ENCODE results near the gene GPR39. TPM values are rescaled to one million over a fixed set of nuclear protein-coding genes. Genes with fewer than 3 reads are reported as not detected.

Gene GPR39
- not detected for total RNA-seq

GRCh38 chr2:132416723-132417395 lies at the start of gene GPR39:
Gene GPR39, plus strand, starts transcription at chr2:132416805.
- DNase-seq (no peak), ATAC-seq (no peak)
- ChIA-PET POLR2A (no interaction called here), CTCF (no interaction called here)
- no peaks in the 10 kb centered on the region for H3K4me1 Mint-ChIP-seq (ENCODE audit: low read depth)
- H3K36me3 Mint-ChIP-seq (ENCODE audit: low read depth), result no peaks in the 10 kb centered on the region
- H3K9me3 Mint-ChIP-seq (ENCODE audit: insufficient read depth), result no peaks in the 10 kb centered on the region
- no peak within 1 kb of the TSS for H3K4me3 Mint-ChIP-seq
- H3K27me3 Mint-ChIP-seq (ENCODE audit: low read depth), result peaks cover 8% of the 10 kb centered on the region
- H3K27ac Mint-ChIP-seq, result no peak within 1 kb of the TSS

- POLR2A ChIA-PET, result no interaction called here
- CTCF ChIA-PET, result no interaction called here
- Mint-ChIP-seq H3K9me3 (ENCODE audit: insufficient read depth) (peaks cover 8% of the 10 kb centered on the region), H3K36me3 (ENCODE audit: low read depth) (no peaks in the 10 kb centered on the region), H3K27ac (no peak overlapping the region), H3K4me3 (no peak overlapping the region), H3K27me3 (ENCODE audit: low read depth) (no peaks in the 10 kb centered on the region), H3K4me1 (ENCODE audit: low read depth) (no peaks in the 10 kb centered on the region)
- ATAC-seq, result no peak
- no peak for DNase-seq
Observed at GRCh38 chr2:132368191-132368590, 48.4 kb upstream of the GPR39 start.

DNA sequence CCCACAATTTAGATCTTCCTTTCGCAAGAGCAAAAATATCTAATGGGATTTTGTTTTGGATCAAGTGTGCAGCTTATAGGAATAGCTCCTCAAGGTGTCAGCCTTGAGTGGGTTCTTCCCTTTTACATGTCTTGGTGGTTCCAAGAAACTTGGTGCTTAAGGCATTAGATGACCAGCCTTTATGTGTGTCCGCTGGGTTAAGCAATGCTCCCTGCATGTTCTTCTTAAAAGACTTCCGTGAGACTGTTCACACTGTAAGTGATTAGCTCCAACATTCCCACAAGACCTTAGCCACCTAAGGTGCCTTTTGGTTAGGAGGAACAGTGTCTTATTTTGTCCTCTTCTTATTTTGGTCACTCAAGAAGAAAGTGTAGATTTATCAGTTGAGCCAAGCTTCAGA lies 44.3 kb upstream of the GPR39 start:
- Mint-ChIP-seq H3K4me1 (ENCODE audit: low read depth) (no peaks in the 10 kb centered on the region), H3K9me3 (ENCODE audit: insufficient read depth) (no peaks in the 10 kb centered on the region), H3K36me3 (ENCODE audit: low read depth) (no peaks in the 10 kb centered on the region), H3K4me3 (no peak overlapping the region), H3K27me3 (ENCODE audit: low read depth) (no peaks in the 10 kb centered on the region), H3K27ac (no peak overlapping the region)
- no peak for ATAC-seq
- ChIA-PET POLR2A (no interaction called here), CTCF (no interaction called here)
- DNase-seq, result no peak

- ATAC-seq (no peak), DNase-seq (no peak)
- POLR2A ChIA-PET, result no interaction called here
- no peaks in the 10 kb centered on the region for H3K9me3 Mint-ChIP-seq (ENCODE audit: insufficient read depth)
- H3K27ac Mint-ChIP-seq, result no peak overlapping the region
- no peaks in the 10 kb centered on the region for H3K4me1 Mint-ChIP-seq (ENCODE audit: low read depth)
- CTCF ChIA-PET, result no interaction called here
- no peaks in the 10 kb centered on the region for H3K36me3 Mint-ChIP-seq (ENCODE audit: low read depth)
- no peaks in the 10 kb centered on the region for H3K27me3 Mint-ChIP-seq (ENCODE audit: low read depth)
- H3K4me3 Mint-ChIP-seq, result no peak overlapping the region
Observed at GRCh38 chr2:132373391-132374135, 43.0 kb upstream of the GPR39 start.

DNA sequence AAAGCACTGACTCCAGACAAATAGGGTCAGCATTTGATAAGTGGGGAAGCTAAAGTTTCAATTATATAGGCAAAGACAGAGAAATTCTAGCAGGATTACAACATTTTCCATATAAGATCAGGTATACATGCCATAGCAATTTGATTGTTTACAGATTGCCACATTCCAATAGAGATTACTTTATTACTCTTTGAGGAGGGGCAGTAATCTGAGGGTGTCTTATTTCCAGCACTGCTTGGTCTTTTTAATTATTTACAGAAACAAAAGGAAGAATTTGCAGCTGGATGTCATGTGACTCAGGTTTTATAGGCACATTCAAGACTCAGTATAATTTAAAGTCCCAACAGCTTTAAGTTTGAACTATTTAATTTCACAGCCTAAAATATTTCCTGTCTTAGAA lies 42.5 kb upstream of the GPR39 start:
- ATAC-seq, result no peak
- Mint-ChIP-seq H3K9me3 (ENCODE audit: insufficient read depth) (no peaks in the 10 kb centered on the region), H3K27me3 (ENCODE audit: low read depth) (no peaks in the 10 kb centered on the region), H3K4me3 (no peak overlapping the region), H3K27ac (no peak overlapping the region), H3K36me3 (ENCODE audit: low read depth) (no peaks in the 10 kb centered on the region), H3K4me1 (ENCODE audit: low read depth) (no peaks in the 10 kb centered on the region)
- ChIA-PET CTCF (no interaction called here), POLR2A (no interaction called here)
- DNase-seq, result no peak

GRCh38 chr2:132374551-132374950 lies 42.1 kb upstream of the GPR39 start:
- ATAC-seq, result no peak
- DNase-seq, result no peak
- POLR2A ChIA-PET, result no interaction called here
- no peaks in the 10 kb centered on the region for H3K27me3 Mint-ChIP-seq (ENCODE audit: low read depth)
- H3K9me3 Mint-ChIP-seq (ENCODE audit: insufficient read depth), result no peaks in the 10 kb centered on the region
- no peak overlapping the region for H3K4me3 Mint-ChIP-seq
- no peak overlapping the region for H3K27ac Mint-ChIP-seq
- no peaks in the 10 kb centered on the region for H3K36me3 Mint-ChIP-seq (ENCODE audit: low read depth)
- no peaks in the 10 kb centered on the region for H3K4me1 Mint-ChIP-seq (ENCODE audit: low read depth)
- CTCF ChIA-PET, result no interaction called here

DNA sequence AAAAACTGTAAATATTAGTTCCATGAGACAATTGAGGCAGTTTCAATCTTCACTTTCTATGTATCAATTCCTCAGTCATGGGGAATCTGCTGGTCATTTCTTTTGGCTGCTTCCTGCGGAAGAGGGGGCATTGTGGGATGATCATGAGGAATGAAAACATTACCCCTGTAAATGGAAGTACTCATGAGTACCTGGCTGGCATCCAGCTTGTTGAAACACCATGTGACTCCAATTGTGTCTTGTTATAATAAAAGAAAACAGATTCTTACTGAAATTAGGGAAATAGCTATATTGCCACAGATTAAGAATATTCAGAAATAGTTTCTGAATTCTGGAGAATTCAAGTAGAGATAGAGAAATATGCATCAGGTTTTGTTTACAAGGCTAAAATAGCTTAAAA lies 41.6 kb upstream of the GPR39 start:
- ChIA-PET POLR2A (no interaction called here), CTCF (no interaction called here)
- H3K27me3 Mint-ChIP-seq (ENCODE audit: low read depth), result no peaks in the 10 kb centered on the region
- no peaks in the 10 kb centered on the region for H3K36me3 Mint-ChIP-seq (ENCODE audit: low read depth)
- H3K4me3 Mint-ChIP-seq, result no peak overlapping the region
- no peaks in the 10 kb centered on the region for H3K9me3 Mint-ChIP-seq (ENCODE audit: insufficient read depth)
- no peak for ATAC-seq
- no peak for DNase-seq
- no peaks in the 10 kb centered on the region for H3K4me1 Mint-ChIP-seq (ENCODE audit: low read depth)
- H3K27ac Mint-ChIP-seq, result no peak overlapping the region

DNA sequence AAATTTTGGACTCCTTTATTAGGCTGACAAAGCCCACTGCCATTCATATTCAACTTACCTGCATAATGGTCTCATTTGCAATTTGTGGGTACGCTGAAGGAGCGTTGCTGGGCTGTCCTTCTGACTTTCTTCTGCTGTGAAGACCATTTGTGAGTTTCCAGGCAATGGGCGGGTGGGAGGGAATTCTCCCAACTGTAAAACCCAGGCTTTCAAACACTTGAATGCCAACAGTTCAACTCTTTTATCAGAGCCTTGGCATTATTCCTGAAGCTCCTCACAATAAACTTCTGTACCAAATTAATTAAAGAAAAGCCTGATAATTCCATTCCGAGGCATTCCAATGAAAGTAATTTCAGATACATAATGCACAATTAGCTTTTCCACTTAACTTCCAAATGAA lies 35.2 kb upstream of the GPR39 start:
- Mint-ChIP-seq H3K27ac (no peak overlapping the region), H3K4me1 (ENCODE audit: low read depth) (no peaks in the 10 kb centered on the region), H3K4me3 (no peak overlapping the region), H3K9me3 (ENCODE audit: insufficient read depth) (no peaks in the 10 kb centered on the region), H3K27me3 (ENCODE audit: low read depth) (no peaks in the 10 kb centered on the region), H3K36me3 (ENCODE audit: low read depth) (no peaks in the 10 kb centered on the region)
- no peak for DNase-seq
- ChIA-PET CTCF (no interaction called here), POLR2A (no interaction called here)
- ATAC-seq, result no peak

DNA sequence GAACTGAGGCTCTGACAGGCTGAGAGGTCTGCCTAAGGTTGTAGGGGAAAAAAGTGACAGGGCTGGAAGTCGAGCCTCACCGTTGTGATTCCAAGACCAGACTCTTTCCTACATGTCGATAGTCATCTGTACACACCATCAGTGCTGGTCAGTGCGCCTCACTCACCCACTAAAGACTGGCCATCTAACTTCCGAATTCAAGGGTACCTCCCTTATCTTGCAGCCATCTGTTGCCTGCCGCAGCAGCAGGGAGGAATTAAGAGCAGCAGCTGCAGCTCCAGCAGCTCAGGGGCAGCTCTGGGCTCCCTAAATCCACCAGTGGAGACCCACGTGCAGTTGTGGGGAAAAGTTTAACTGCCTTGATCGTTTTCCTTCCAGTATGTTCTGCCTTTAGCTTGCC lies 32.6 kb upstream of the GPR39 start:
- no peaks in the 10 kb centered on the region for H3K4me1 Mint-ChIP-seq (ENCODE audit: low read depth)
- no peak for ATAC-seq
- H3K4me3 Mint-ChIP-seq, result no peak overlapping the region
- CTCF ChIA-PET, result no interaction called here
- no peaks in the 10 kb centered on the region for H3K9me3 Mint-ChIP-seq (ENCODE audit: insufficient read depth)
- no peak overlapping the region for H3K27ac Mint-ChIP-seq
- H3K36me3 Mint-ChIP-seq (ENCODE audit: low read depth), result no peaks in the 10 kb centered on the region
- DNase-seq, result no peak
- H3K27me3 Mint-ChIP-seq (ENCODE audit: low read depth), result no peaks in the 10 kb centered on the region
- POLR2A ChIA-PET, result no interaction called here

DNA sequence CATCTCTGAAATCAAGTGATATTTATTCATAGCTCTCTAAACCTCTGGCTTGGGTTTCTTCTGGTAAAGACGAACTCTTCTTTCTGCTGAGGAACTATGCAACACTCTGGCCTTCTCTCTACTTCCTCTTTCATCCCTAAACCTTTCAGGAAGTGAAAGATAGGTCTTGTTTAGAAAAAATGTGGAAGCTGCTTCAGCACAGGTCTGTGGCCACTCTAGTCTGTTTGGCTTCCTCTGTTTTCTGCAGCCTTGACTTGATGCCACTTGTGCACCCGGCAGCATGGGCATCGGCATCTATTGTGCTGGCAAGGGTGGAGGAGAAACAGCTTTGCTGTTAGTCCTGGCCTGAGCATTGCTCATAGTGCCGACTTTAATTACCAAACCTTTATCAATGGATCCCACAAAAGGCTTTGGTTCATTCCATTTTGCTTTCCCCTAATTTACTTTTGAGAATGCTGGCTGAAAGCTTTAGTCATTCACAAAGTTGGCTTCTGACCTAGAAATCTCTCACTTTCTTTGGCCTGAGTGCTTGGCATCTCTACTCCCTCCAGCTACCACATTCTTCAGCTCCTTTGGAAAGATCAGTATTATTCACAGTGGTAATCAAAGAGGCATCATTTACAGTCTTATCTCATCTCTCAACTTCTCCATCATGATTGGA lies 32.0 kb upstream of the GPR39 start:
- no peaks in the 10 kb centered on the region for H3K4me1 Mint-ChIP-seq (ENCODE audit: low read depth)
- CTCF ChIA-PET, result no interaction called here
- H3K27me3 Mint-ChIP-seq (ENCODE audit: low read depth), result no peaks in the 10 kb centered on the region
- POLR2A ChIA-PET, result no interaction called here
- H3K9me3 Mint-ChIP-seq (ENCODE audit: insufficient read depth), result no peaks in the 10 kb centered on the region
- H3K36me3 Mint-ChIP-seq (ENCODE audit: low read depth), result no peaks in the 10 kb centered on the region
- H3K4me3 Mint-ChIP-seq, result no peak overlapping the region
- no peak for ATAC-seq
- no peak overlapping the region for H3K27ac Mint-ChIP-seq
- no peak for DNase-seq

GRCh38 chr2:132387126-132387525 lies 29.5 kb upstream of the GPR39 start:
- CTCF ChIA-PET, result no interaction called here
- ATAC-seq (no peak), DNase-seq (no peak)
- Mint-ChIP-seq H3K4me1 (ENCODE audit: low read depth) (no peaks in the 10 kb centered on the region), H3K9me3 (ENCODE audit: insufficient read depth) (no peaks in the 10 kb centered on the region), H3K4me3 (no peak overlapping the region), H3K27ac (no peak overlapping the region), H3K27me3 (ENCODE audit: low read depth) (no peaks in the 10 kb centered on the region), H3K36me3 (ENCODE audit: low read depth) (no peaks in the 10 kb centered on the region)
- POLR2A ChIA-PET, result no interaction called here

GRCh38 chr2:132390076-132390475 lies 26.5 kb upstream of the GPR39 start:
- H3K9me3 Mint-ChIP-seq (ENCODE audit: insufficient read depth), result no peaks in the 10 kb centered on the region
- no peak overlapping the region for H3K27ac Mint-ChIP-seq
- H3K36me3 Mint-ChIP-seq (ENCODE audit: low read depth), result no peaks in the 10 kb centered on the region
- H3K27me3 Mint-ChIP-seq (ENCODE audit: low read depth), result no peaks in the 10 kb centered on the region
- no peak overlapping the region for H3K4me3 Mint-ChIP-seq
- ChIA-PET CTCF (no interaction called here), POLR2A (no interaction called here)
- no peaks in the 10 kb centered on the region for H3K4me1 Mint-ChIP-seq (ENCODE audit: low read depth)
- ATAC-seq, result no peak
- no peak for DNase-seq

Measured in activated CD8-positive, alpha-beta T cell treated with anti-CD3 and anti-CD28 coated beads, Interleukin-2, amount 10 ng/mL, durations not matched to agents 7 days and 5 days (primary cell).